ACHN (cell line): ENCODE data around the gene STMN3.
"Not testable (repeated sequence)": the region's sequence is repeated elsewhere in the genome, so short reads cannot be mapped to it uniquely, and the experiment has no call there.

Experiments
- DNase-seq: peaks from one replicate; pipeline ENCODE4 v3.0.0-alpha.2; 2015
- in situ Hi-C: cut with HindIII; loops from 2 replicates; pipeline ENCODE4 v1.10.0; 2017; ENCODE audit warnings: low sequenced_read_pairs, low pct_ligation_motif_present, low pct_unique_long_range_greater_than_20kb

STMN3 gene

DNA sequence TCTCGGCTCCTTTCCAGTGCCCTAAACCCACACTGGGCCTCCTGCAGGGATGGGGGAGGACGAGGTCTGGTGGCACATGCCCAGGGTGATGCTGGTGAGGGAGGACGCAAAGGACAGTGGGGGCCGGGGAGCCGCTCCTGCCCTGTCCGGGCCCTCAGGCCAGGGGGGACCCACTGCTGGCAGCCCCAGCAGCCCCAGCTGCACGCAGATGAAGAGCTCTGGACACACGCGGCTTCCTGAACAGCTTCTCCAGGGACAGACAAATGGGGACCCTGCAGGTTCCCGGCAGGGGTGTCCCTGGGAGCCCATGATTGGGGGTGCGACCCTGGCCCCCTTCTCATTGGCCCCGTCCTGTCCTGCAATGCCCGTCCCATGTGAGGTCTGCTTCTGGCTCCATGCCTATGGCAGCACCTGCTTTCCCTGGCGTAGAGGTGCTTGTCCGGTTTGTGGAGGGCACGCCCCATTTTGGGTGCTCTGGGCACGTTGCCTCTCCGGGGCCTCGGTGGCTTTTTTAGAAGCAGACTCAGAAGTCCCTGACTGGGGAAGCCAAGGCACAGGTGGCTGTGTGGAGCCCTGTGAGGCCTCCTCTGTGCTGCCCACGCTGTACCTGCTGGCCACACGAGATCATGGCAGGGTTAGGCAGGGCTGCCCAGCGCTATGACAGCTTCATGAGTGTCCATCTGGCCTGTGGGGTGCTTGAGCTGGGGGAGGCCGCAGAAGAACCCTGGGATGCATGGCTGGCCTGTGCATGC is 27.8 kb upstream of the STMN3 start:
- in situ Hi-C loops, result no loop called here
- DNase-seq, result no peak

DNA sequence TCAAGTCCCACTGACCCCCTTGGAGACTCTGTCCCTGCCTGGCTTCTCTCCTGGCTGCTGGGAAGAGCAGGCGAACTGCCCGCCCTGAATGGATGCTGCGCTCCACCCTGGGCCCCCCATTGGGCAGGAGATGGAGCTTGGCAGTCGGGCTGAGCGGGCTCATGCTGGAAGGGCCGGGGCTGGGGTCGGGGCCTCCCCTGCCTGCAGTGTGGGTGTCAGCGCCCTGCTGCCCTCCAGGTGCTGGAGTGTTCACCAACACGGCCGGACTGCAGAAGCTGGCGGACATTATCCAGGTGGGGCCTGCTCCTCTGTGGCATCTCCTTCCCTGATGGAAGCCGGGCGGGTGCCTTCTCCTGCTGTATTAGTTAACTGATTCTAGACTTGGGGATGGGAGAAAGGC is 27.2 kb upstream of the STMN3 start:
- in situ Hi-C loops, result no loop called here
- DNase-seq, result no peak

DNA sequence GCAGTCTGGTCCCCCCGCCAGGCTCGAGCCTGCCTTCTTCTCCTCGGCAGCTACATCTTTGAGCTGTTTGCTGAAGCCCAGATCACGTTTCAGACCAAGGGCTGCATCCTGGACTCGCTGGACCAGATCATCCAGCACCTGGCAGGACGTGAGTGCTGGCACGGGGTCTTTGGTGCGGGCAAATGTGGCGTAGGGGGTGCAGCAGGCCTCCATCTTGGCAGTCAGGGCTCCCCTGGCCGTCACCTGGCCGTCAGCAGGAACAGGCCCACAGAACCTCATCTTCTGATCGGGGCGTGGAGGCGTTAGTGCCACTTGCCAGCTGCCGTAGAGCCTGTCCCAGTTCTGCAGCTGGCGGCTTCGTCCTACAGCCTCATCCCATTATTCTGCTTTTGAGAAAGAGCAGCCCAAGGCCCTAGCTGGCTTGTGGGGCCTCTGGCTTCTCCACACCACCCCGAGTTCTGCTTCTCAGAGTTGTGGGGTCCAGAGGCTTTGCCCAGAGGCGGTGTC is 26.6 kb upstream of the STMN3 start:
- no peak for DNase-seq
- in situ Hi-C loops, result no loop called here

- in situ Hi-C loops, result no loop called here
- no peak for DNase-seq
Measured at GRCh38 chr20:63678667-63679465, 25.6 kb upstream of the STMN3 start.

- in situ Hi-C loops, result no loop called here
- no peak for DNase-seq
Measured at GRCh38 chr20:63678071-63678470, 24.8 kb upstream of the STMN3 start.

DNA sequence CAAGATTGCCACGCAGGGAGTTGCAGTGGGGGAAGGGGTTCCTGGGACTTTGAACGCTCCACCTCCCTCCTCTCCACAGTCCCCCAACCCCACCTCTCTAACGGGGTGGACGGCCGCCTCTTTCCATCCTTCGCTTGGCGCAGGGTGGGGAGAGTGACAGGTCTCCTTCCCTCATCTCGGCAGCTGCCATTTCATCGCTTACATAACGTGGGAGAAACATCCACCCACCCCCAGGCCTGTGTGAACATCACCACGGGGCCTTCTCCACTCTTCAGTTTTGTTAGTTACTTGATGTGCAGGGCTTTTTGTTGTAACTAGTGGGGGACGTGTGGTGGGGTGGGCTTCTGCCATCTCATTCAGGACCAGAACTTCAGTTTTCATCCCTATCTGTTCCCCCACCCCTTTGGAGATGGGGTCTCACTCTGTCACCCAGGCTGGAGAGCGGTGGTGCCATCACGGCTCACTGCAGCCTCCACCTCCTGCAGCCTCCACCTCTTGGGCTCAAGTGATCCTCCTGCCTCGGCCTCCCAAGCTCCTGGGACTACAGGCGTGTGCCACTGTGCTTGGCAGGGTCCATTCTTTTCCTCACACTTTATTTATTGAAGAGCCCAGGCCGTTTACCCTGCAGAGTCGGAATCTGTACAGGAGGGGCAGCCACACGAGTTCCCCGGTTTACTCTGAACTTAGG is 22.6 kb upstream of the STMN3 start:
- in situ Hi-C loops, result no loop called here
- DNase-seq, result no peak

GRCh38 chr20:63673951-63674350 is 20.7 kb upstream of the STMN3 start:
- in situ Hi-C loops, result no loop called here
- DNase-seq, result no peak

GRCh38 chr20:63672666-63673065 is 19.4 kb upstream of the STMN3 start:
- in situ Hi-C loops, result no loop called here
- DNase-seq, result no peak

- DNase-seq, in situ Hi-C loops: not testable (repeated sequence)
Measured at GRCh38 chr20:63671695-63672094, 18.5 kb upstream of the STMN3 start.

- DNase-seq, result no peak
Measured at GRCh38 chr20:63668351-63668750, 15.1 kb upstream of the STMN3 start.

GRCh38 chr20:63667858-63668257 is 14.6 kb upstream of the STMN3 start:
- no peak for DNase-seq
- in situ Hi-C loops, result no loop called here

More at GRCh38 chr20:63668351-63668750, 15.1 kb upstream of the STMN3 start:
- in situ Hi-C loops, result no loop called here

- in situ Hi-C loops, result no loop called here
- DNase-seq, result no peak
Measured at GRCh38 chr20:63665708-63666107, 12.5 kb upstream of the STMN3 start.

- DNase-seq, result no peak
Measured at GRCh38 chr20:63664861-63665594, 11.8 kb upstream of the STMN3 start.

GRCh38 chr20:63664143-63664851 is 11.1 kb upstream of the STMN3 start:
- in situ Hi-C loops, result no loop called here
- no peak for DNase-seq

More at GRCh38 chr20:63664861-63665594, 11.8 kb upstream of the STMN3 start:
- in situ Hi-C loops, result no loop called here

DNA sequence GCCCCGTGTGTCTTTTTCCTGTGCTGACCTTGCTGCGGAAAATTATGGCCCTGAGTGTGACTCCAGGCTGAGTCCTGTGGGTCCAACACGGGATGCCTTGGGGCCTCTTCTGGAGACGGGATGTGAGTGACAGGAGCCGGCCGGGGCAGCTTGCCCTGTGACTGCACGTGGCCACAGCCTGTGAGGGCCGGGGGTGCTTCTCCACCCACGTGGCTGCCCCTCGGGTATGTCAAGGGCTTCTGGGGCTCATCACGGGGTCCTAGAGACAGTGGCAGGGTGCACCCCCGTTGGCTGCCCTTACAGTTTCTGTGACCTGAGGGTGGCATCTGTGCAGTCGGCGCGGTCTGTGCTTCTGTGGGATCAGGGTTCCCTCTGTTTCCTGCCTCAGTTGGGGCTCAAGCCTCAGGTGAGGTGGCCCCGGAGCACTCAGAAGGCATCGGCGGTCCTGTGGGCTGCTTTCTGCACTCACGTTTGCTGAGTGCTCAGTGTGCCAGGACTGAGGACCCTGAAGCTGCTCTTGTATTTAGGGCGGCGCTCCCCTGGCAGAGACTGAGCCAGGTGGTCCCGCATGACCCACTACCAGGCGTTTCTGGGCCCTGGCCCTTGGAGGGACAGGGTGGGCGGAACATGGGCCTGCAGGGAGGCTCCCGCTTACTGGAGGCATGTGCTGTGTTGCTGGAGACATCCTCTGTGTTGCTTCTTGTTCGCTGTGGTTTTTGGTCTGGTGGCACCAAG is 10.3 kb upstream of the STMN3 start:
- in situ Hi-C loops, result no loop called here
- no peak for DNase-seq

- in situ Hi-C loops, result no loop called here
- no peak for DNase-seq
Measured at GRCh38 chr20:63662813-63663189, 9.6 kb upstream of the STMN3 start.
